Measurements from ENCODE around the gene ETV3. TPM values are rescaled to one million over a fixed set of nuclear protein-coding genes. Genes with fewer than 3 reads are reported as not detected.

ETV3 gene
- total RNA-seq, 2 experiments from 2014 or later, result 11.1 to 20.4 TPM

- BruUV-seq (replicated peaks), result no TSS peak
- Histone ChIP-seq H3K4me1 (ENCODE audit: insufficient read depth, low read length, poor library complexity, severe bottlenecking) (peaks cover 12% of the 10 kb centered on the region), H3K36me3 (ENCODE audit: insufficient read depth, low read length) (no peaks in the 10 kb centered on the region), H3K9me3 (ENCODE audit: low read length) (no peaks in the 10 kb centered on the region), H3K79me2 (ENCODE audit: insufficient read depth, low read depth, low read length) (no peaks in the 10 kb centered on the region), H3K27ac (ENCODE audit: low read depth, low read length, poor library complexity, severe bottlenecking) (no peak overlapping the region), H4K20me1 (ENCODE audit: insufficient read depth, low read length) (no peaks in the 10 kb centered on the region), H3K4me3 (ENCODE audit: low read depth, low read length, poor library complexity, severe bottlenecking) (no peak overlapping the region), H3K9me2 (ENCODE audit: insufficient read depth, low read length) (no peaks in the 10 kb centered on the region), H3K4me2 (ENCODE audit: low read length) (no peak overlapping the region), H2AFZ (ENCODE audit: low read length) (no peak overlapping the region)
- ChIA-PET CTCF (ENCODE audit: unreplicated experiment) (no interaction called here), POLR2A (no interaction called here)
- intact Hi-C loops (cut with micrococcal nuclease; ENCODE audit: unreplicated experiment), result no loop called here
- no peak for DNase-seq (ENCODE audit: low spot score)
- TF ChIP-seq CTCF (conservative IDR thresholded peaks at IDR 0.05; ENCODE audit: low read length) (no peak), EZH2phosphoT487 (IDR thresholded peaks at IDR 0.05; ENCODE audit: borderline replicate concordance, low read depth, low read length) (no peak)
Observed at GRCh38 chr1:157113106-157113505, 25.1 kb downstream of the ETV3 start.

- Histone ChIP-seq H3K4me2 (ENCODE audit: low read length) (no peak overlapping the region), H2AFZ (ENCODE audit: low read length) (no peak overlapping the region), H3K4me1 (ENCODE audit: insufficient read depth, low read length, poor library complexity, severe bottlenecking) (peaks cover 4% of the 10 kb centered on the region), H3K36me3 (ENCODE audit: insufficient read depth, low read length) (no peaks in the 10 kb centered on the region), H3K27ac (ENCODE audit: low read depth, low read length, poor library complexity, severe bottlenecking) (no peak overlapping the region), H3K9me3 (ENCODE audit: low read length) (no peaks in the 10 kb centered on the region), H3K9me2 (ENCODE audit: insufficient read depth, low read length) (no peaks in the 10 kb centered on the region), H4K20me1 (ENCODE audit: insufficient read depth, low read length) (no peaks in the 10 kb centered on the region), H3K79me2 (ENCODE audit: insufficient read depth, low read depth, low read length) (no peaks in the 10 kb centered on the region), H3K4me3 (ENCODE audit: low read depth, low read length, poor library complexity, severe bottlenecking) (no peak overlapping the region)
- BruUV-seq (replicated peaks), result no TSS peak
- intact Hi-C loops (cut with micrococcal nuclease; ENCODE audit: unreplicated experiment), result no loop called here
- no peak for TF ChIP-seq EZH2phosphoT487 (IDR thresholded peaks at IDR 0.05; ENCODE audit: borderline replicate concordance, low read depth, low read length)
- no peak for TF ChIP-seq CTCF (conservative IDR thresholded peaks at IDR 0.05; ENCODE audit: low read length)
- CTCF ChIA-PET (ENCODE audit: unreplicated experiment), result no interaction called here
- no peak for DNase-seq (ENCODE audit: low spot score)
- POLR2A ChIA-PET, result interaction anchor here (0.5 to 0.7 kb wide), 4 partner anchors 33 to 523 kb away, joined by 3 to 10 read pairs (median 4); no protein-coding TSS in a partner anchor
Observed at GRCh38 chr1:157112186-157112867, 25.9 kb downstream of the ETV3 start.

GRCh38 chr1:157111396-157112165 lies 26.6 kb downstream of the ETV3 start:
- no peak overlapping the region for H3K4me2 ChIP-seq (ENCODE audit: low read length)
- no peak overlapping the region for H3K4me3 ChIP-seq (ENCODE audit: low read depth, low read length, poor library complexity, severe bottlenecking)
- DNase-seq (ENCODE audit: low spot score), result no peak
- CTCF ChIA-PET (ENCODE audit: unreplicated experiment), result no interaction called here
- no peaks in the 10 kb centered on the region for H3K79me2 ChIP-seq (ENCODE audit: insufficient read depth, low read depth, low read length)
- H3K9me3 ChIP-seq (ENCODE audit: low read length), result no peaks in the 10 kb centered on the region
- intact Hi-C loops (cut with micrococcal nuclease; ENCODE audit: unreplicated experiment), result no loop called here
- H3K9me2 ChIP-seq (ENCODE audit: insufficient read depth, low read length), result no peaks in the 10 kb centered on the region
- no peaks in the 10 kb centered on the region for H4K20me1 ChIP-seq (ENCODE audit: insufficient read depth, low read length)
- H2AFZ ChIP-seq (ENCODE audit: low read length), result no peak overlapping the region
- H3K4me1 ChIP-seq (ENCODE audit: insufficient read depth, low read length, poor library complexity, severe bottlenecking), result no peaks in the 10 kb centered on the region
- POLR2A ChIA-PET, result interaction anchor here (0.5 to 0.7 kb wide), 4 partner anchors 32 to 523 kb away, joined by 3 to 10 read pairs (median 4); no protein-coding TSS in a partner anchor
- TF ChIP-seq EZH2phosphoT487 (IDR thresholded peaks at IDR 0.05; ENCODE audit: borderline replicate concordance, low read depth, low read length), result no peak
- TF ChIP-seq CTCF (conservative IDR thresholded peaks at IDR 0.05; ENCODE audit: low read length), result no peak
- no peaks in the 10 kb centered on the region for H3K36me3 ChIP-seq (ENCODE audit: insufficient read depth, low read length)
- BruUV-seq (replicated peaks), result no TSS peak
- H3K27ac ChIP-seq (ENCODE audit: low read depth, low read length, poor library complexity, severe bottlenecking), result no peak overlapping the region
